CD4-positive, alpha-beta T cell treated with Interleukin-6 for 4 hours (primary cell): ENCODE results near the gene AOC2.

ENCODE experiments used
- DNase-seq: peaks from one replicate; pipeline ENCODE4 v3.0.0-alpha.2; 2020; ENCODE audit warnings: mixed read lengths

The AOC2 gene

GRCh38 chr17:42844271-42844670 is at the start of gene AOC2:
AOC2 (plus strand) TSS chr17:42844580; CDS start chr17:42844627, 47 bp downstream.
- DNase-seq = no peak

- DNase-seq = no peak
Measured at GRCh38 chr17:42795061-42795460, 49.3 kb upstream of the AOC2 start.

- no peak for DNase-seq
Measured at GRCh38 chr17:42795465-42795864, 48.9 kb upstream of the AOC2 start.

- DNase-seq = no peak
Measured at GRCh38 chr17:42796066-42796758, 48.2 kb upstream of the AOC2 start.

GRCh38 chr17:42797067-42798007 is 47.0 kb upstream of the AOC2 start:
- no peak for DNase-seq

- DNase-seq = no peak
Measured at GRCh38 chr17:42798011-42798382, 46.4 kb upstream of the AOC2 start.

GRCh38 chr17:42798383-42799380 is 45.7 kb upstream of the AOC2 start, which contains the start of the genes CNTD1 and COA3:
CNTD1 (plus strand) TSS chr17:42798861; CDS start chr17:42799068, 207 bp downstream.
COA3 (minus strand) TSS chr17:42798704; CDS start chr17:42798681, 23 bp downstream.
- peak; percentile 78 for DNase-seq

- no peak for DNase-seq
Measured at GRCh38 chr17:42803074-42803883, 41.1 kb upstream of the AOC2 start.

- DNase-seq = no peak
Measured at GRCh38 chr17:42804918-42805367, 39.4 kb upstream of the AOC2 start.

- DNase-seq = no peak
Measured at GRCh38 chr17:42806249-42806648, 38.1 kb upstream of the AOC2 start.

GRCh38 chr17:42809250-42809649 is 35.1 kb upstream of the AOC2 start:
- no peak for DNase-seq

- no peak for DNase-seq
Measured at GRCh38 chr17:42814633-42815399, 29.6 kb upstream of the AOC2 start.

- DNase-seq = no peak
Measured at GRCh38 chr17:42817866-42818265, 26.5 kb upstream of the AOC2 start.

GRCh38 chr17:42818379-42818778 is 26.0 kb upstream of the AOC2 start:
- no peak for DNase-seq

- DNase-seq = peak; percentile 66
Measured at GRCh38 chr17:42819939-42820535, 24.3 kb upstream of the AOC2 start.

- DNase-seq = no peak
Measured at GRCh38 chr17:42821176-42821575, 23.2 kb upstream of the AOC2 start.

GRCh38 chr17:42827472-42827871 is 16.9 kb upstream of the AOC2 start:
- no peak for DNase-seq

GRCh38 chr17:42830971-42831370 is 13.4 kb upstream of the AOC2 start:
- DNase-seq = no peak

GRCh38 chr17:42832213-42832933 is 12.0 kb upstream of the AOC2 start:
- peak; percentile 14 for DNase-seq
